LoVo (cell line): ENCODE results near the gene CRB3.

ENCODE experiments used
- DNase-seq: peaks from one replicate; pipeline ENCODE4 v3.0.0-alpha.2; 2016; ENCODE audit warnings: low spot score

CRB3 gene

DNA sequence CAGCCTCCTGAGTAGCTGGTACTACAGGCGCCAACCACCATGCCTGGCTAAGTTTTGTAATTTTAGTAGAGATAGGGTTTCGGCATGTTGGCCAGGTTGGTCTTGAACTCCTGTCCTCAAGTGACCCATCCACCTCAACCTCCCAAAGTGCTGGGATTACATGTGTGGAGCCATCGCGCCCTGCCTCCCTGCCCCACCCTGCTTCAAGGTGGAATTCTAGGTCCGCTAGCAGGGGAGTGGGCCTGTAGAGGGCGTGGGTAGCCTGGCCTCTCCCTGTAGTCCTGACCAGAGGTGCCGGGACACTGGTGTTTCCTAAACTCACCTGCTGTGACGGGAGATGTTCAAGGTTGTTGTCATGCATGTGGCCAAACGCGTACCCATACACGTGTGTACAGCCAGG is 30.9 kb upstream of the CRB3 start:
- no peak for DNase-seq

DNA sequence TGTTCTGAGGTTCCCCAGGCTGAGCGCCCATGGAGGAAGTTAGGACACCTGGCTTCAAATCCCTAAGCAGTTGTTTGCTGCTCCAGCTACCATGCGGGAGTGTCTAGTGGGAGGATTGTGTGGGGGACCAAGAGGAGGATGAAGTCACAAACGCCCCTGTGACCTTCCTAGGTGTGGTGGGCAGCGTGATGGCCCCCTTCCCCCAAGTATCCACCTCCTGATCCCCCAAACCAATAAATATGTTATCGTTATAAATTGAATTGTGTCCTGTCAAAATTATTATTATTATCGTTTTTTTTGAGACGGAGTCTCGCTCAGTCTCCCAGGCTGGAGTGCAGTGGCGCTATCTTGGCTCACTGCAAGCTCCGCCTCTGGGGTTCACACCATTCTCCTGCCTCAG is 30.4 kb upstream of the CRB3 start, which contains the start of gene SLC25A41:
Gene SLC25A41 (minus strand): TSS at position 101 of the 400 bp plus-strand sequence. CDS start 70 bp downstream, at position 31.
- no peak for DNase-seq

DNA sequence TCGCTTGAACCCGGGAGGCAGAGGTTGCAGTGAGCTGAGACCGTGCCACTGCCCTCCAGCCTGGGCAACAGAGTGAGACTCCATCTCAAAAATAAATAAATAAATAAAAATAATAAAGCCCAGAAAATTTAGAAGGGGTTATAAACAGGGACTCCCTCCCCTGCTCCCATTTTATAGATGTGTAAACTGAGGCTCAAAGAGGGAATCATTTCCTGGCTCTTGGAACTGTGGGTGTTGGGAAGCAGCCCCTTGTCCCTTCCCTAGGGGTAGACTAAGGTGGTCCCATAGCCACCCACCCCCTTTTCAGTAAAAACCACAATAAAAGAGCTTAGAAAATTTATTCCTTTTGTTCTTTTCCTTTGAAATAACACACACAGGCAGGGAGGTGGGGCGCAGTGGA is 24.3 kb upstream of the CRB3 start:
- DNase-seq: no peak

DNA sequence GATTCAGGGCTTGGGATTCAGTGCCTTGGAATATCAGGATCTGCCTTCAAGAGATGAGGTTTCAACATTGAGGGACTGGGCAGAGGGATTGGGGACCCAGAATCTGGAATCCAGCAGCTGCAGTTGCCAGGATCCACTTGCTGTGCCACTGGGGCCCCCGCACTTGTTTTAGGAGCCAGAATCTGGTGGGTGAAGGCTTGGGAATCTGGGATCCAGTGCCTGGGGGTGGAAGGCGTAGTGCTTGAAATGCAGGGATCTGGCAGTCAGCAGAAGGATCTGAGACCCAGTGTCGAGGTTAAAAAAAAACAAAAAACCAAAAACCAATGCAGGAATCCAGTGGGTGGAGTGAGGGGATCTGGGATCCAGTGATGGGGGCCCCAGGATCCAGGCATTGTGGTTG is 23.2 kb upstream of the CRB3 start:
- DNase-seq: no peak

DNA sequence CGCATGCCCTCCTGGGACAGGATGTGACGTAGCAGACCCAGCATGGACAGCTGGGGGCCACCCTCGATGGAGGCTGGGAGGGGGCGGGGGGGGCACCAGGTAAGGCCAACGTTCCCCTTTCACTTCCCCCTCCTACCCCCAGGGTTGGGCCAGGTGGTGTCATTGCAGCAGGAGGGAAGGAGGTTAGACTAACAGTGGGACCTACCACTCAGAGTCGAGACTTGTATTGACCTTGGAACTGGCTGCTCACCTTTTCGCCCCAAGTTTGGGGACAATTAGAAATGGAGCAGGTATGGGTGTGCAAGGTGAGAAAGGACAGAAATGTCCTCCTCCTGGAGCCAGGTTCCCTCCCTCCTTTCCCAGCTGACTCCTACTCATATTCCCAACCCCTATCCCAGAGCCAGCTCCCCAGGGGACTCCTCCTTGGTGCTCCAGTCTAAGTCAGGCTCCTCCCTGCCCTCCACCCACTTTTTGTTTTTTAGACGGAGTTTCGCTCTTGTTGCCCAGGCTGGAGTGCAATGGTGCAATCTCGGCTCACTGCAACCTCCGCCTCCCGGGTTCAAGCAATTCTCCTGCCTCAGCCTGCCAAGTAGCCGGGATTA is 21.9 kb upstream of the CRB3 start:
- no peak for DNase-seq

DNA sequence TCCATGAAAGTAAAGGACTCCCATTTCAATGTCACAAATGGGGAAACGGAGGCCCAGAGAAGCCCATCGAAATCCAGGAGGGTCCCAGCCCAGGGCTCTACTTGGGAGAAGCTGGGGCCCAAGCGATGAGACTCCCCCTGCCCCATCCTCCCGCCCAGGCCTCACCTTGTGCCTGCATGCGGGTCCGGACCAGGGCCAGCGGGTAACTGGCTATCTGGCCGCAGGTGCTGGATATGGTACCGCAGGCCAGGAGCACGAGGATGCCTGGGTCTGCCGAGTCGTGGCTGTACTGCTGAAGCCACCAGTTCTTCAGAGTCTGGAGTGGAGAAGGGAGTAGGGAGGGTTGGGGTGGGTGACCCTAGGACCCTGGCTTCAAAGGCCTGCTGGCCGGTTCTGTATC is 20.1 kb upstream of the CRB3 start:
- no peak for DNase-seq

DNA sequence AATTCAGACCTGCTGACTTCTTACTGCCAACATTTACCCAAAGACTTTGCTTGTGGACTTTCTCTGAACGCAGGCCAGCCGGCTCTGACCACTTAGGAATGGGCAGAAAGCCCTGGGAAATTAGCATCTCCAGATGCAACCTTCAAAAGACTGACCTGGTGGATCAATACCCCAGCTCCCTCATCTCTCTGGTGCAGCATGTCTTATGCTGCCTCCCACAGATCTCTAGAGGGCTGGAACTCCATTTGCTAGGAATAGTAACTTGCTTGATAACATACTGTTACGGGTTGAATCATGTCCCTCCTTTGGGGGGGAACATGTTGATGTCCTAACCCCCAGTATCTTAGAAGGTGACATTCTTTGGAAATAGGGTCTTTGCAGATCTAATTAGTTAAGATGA is 17.6 kb upstream of the CRB3 start:
- no peak for DNase-seq

DNA sequence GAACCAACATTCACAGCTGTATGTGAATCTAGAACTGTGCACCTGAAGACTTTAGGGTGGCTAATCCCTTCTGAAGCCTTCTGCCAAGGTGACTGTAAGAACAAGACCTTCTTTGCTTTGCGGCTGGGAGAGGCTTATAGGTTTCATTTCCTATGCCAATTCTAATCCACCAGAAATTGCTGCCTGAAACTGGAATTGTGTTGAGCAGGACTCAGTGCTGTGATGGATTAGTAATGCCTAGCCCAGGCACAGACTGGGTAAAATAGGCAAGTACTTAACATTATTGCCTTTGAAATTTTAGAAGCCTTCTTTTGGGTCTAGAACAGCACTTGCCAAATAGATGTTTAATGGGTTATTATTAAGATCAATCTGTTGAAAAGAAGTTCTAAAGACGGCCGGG is 16.0 kb upstream of the CRB3 start:
- DNase-seq: no peak

DNA sequence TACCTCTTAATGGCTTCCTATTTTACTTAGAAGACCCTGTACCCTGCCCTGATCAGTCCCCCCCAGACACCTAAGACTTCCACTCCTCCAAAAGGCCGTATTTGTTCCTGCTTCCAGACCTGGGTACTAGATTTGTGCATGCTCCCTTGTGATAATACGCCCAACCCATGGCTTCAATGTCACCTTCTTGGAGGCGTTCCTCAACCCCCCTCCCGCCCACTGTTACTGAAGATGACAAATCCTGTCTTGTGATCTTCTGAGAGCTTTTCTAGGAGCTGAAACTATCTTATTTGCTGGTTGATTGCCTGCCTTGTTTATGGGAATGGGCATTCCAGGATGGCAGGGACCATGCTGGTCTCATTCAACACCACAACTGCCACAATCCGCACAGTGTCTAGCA is 13.9 kb upstream of the CRB3 start:
- no peak for DNase-seq

DNA sequence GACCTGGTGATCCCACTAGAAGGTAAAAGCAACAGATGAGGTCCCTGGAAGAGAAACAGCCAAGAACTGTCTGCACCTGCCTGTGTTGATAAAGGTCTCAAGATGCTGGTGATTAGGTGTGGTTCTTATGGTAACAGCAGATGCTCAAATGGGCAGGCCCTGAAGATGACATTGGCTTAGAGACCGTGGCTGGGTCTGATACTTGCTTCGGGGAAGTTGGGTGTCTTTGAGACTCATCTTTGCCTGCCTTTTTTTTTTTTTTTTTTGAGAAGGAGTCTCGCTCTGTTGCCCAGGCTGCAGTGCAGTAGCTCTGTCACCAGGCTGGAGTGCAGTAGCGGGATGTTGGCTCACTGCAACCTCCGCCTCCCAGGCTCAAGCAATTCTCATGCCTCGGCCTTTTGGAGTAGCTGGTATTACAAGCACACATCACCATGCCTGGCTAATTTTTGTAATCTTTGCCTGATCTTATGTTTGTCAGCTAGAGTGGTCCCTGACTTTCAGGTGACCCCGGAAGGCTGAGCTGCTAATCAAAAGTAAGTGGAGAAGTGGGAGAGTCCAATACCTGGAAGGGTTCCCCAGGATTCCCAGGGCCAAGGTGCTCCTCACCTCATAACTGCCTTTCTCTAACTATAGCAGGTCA is 12.4 kb upstream of the CRB3 start:
- no peak for DNase-seq

DNA sequence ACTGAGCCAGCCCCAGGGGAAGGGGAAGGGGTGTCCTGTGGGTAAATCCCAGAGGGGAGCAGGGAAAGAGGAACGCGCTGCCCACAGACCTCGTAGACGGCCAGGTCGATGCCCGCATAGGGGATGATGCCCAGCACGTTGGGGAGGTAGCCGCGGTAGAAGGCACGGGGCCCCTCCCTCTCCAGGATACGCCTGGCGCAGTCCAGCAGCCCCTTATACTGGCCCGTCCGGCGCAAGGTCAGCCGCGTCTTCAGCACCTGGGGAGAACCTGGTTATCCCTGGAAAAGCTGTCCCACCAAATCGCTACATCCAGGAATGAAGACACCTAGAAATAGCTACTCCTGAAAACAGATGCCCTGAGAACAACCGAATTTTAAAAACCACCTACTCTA is 11.9 kb upstream of the CRB3 start:
- DNase-seq: no peak

DNA sequence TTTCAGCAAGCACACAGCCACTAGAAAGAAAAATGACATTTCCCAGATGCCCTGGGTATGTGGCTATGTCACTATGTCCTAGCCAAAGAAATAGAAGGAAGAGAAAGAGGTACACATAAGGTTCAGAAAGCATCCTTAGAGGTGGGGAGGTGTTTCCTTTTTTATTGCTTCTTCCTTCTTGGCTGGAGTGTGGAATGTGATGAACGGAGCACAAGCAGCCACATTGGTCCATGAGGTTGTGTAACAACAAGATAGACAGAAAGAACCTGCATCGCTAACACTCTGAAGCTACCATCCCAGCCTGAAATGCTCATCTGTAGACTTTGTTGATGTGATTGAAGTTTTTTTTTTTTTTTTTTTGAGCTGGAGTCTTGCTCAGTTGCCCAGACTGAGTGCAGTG is 11.2 kb upstream of the CRB3 start:
- DNase-seq: no peak

DNA sequence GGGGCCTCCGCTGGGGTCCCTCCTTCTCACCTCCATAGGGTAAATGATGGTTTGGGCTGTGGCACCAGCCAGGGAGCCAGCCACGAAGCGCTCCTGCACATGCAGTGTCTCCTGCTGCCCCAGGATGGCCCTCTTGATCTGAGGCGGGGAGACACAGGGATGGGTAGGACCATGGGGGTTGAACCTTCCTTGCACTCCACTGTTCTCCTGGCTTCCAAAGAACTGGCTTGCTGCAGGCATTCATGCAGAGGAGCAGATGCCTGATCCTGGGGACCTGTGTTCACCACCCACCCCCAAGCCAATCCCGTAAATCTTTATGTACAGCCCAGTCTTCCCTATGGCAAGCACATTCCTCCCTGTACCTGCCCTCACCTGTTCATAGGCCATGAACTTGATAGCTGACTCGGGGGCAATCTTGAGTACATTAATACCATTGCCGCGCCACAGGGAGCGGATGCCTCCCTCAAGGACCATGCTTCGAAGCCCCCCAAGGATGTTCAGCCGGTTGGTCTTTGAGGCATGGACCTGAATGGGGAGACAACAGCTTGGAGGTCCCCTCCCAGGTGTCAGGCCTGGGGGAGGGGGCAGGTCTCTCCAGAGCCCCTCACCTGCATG is 10.0 kb upstream of the CRB3 start:
- DNase-seq: no peak

DNA sequence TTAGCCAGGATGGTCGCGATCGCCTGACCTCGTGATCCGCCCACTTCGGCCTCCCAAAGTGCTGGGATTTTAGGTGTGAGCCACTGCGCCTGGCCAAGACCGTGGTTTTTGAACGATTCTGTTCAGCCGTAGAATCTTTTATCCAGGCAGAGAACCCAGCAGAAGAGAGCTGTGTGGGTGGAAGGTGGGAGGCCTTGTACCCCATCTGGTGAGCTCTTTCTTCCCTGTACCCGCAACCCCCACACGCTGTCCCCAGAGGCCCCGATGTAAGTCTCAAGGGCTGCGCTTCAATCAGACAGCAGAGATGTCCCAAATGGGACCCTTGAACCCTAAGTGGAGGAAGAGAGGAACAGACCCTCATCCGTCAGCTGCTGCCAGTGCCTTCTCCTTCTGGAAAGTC is 8.1 kb upstream of the CRB3 start:
- no peak for DNase-seq

DNA sequence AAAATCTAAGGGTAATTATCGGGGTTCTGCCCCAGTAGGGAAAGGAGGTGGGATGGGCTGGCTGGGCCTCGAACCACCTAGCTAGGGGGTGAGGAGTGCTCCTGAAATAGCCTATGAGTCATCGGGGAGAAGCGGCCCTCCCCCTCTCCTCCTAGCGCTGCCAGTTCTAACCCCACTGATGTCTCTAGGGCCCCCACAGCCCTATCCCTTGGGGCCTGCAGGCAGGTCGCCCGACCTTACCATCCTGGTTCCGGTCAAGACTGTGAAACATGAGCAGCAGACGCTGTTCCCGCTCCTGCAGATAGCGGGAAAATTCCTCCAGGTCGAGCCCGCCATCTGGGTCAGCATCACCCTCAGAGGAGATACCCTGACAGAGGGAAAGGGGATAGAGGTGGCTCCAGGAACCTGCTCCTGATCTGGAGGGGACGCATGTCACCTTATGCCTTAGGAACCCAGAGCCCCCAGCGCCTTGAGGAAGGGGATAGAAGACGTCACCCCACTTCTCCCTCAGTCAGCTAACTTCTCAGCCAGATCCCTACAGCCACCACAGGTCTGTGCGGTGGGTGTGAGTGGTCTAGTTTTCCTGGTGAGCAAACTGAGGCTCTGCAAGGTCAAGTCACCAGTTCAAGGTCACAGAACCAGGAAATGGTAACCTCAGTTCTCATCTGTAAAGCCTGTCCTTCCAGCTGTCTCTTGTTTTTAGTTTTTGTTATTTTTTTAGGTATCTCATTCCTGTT is 5.9 kb upstream of the CRB3 start:
- DNase-seq: no peak

DNA sequence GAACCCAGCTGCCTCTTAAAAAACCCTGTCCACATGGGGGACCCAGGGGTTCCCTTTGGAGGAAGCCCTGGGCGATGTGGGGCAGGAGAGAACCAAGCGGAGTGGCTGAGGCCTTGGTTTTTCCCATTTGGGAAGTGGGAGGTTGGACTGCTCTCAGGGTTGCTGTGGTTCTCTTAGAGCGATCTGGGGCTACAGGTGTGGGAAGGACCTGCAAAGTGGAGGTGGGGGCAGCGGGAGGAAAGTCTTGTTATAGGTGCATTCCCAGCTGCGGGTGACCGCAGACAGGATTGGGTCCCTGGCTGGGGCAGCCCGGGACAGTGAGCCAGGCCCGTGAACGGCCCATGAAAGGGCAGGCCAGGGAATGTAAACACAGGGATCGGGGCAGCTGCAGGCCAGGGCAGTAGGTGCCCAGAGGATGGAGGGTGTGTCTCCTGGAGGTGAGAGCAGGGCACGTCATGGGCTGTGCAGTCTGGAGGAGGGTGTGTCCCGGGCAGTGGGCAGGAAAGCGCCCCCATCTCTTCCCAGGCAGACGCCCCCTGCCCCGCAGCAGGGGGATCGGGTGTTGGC is 5.3 kb upstream of the CRB3 start:
- peak; percentile 13 for DNase-seq

DNA sequence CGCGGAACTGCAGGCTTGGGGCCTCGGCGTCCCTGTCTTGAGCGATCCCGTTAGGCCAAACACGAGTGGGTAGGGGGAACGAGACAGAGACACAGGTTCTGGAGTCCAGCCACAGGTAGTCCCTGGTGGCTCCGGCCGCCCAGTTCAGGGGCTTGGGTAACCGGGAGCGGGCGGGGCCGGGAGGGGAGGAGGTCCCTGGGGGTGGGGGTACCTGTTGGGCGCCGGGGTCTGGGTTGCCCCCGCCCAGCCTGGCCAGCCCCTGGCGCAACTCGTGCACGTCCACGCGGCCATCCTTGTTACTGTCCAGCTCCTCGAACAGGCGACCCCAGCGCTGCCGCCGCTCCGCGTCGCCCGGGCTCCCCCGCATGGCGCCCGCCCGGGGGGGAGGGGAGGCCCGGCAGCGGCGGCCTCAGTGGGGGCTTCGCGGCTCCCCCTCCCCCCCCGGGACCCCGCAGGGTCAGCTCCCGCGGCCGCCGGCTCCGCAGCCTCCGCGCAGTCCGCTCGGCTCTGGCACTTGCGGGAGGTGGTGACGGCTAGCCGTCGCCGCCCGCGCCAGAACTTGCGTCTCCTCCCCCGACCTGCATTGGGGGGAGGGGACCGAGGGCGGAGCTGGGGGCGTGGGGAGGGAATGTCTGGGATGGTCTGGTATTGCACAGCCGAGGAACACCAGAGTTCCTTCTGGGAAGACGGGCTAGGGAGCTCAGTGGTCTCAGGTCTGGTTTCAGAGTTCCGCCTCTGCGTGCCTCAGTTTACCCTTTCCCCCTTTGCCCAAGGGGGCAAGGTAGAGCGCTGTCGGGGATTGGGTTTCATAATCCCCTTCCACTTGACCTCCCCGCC is 4.6 kb upstream of the CRB3 start, which contains the start of gene SLC25A23:
Gene SLC25A23 (minus strand): TSS at position 531 of the 837 bp plus-strand sequence. CDS start 164 bp downstream, at position 367.
- peak; percentile 78 for DNase-seq

DNA sequence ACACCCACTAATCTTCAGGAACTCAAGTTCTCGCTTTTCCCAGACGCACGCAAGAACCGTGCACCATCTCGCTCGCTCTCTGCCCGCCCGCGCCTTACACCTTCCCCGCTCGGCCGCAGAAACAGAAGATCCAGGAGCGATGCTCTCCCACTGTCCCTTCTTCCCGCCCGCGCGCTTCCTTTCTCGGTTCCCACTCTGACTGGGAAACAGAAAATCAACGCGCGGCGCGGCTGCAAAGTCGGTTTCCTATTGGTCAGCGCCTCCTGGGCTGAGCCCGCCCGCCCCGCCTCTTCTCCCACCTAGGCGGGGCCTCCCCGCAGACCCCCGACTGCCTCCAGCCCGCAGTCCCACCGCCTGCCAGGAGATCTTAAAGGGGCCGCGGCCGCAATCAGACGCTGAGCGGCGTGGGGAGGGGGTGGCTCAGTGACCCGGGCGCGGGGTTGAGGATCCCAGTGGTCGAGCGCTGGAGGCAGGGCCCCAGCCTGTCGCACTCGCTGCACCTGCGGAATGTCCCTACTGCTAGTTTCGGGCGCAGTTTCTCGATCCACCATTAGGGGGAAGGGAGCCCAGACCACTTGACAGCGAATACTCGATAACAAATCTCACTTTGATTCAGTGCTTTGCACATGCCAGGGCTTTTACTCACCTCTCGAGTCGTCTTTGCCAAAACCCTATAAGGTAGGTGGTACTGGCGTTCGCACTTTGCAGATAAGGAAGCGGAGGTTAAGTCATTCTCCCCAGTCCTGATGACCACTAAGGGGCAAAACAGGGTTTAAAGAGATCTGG is 3.8 kb upstream of the CRB3 start:
- DNase-seq: peak; percentile 98

DNA sequence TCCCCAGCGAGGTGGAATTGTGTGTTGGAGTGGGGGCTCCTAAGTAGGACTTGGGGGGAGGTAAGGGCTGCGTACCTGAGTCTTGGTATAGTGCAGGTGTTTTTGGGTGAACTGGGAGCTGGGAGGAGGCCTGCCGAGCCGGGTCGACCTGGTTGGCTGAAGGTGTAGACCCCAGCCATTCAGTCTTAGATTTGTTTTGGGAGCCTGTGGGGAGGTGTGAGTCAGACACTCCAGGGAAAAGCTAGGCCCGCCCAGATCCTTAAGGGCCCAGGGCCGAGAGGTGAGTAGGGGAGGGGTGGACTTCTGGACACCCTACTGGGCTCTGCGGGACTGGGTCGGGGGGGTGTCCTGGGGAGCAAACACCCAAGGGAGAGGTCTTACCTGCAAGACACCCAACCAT is 935 bp downstream of the CRB3 start:
- no peak for DNase-seq

DNA sequence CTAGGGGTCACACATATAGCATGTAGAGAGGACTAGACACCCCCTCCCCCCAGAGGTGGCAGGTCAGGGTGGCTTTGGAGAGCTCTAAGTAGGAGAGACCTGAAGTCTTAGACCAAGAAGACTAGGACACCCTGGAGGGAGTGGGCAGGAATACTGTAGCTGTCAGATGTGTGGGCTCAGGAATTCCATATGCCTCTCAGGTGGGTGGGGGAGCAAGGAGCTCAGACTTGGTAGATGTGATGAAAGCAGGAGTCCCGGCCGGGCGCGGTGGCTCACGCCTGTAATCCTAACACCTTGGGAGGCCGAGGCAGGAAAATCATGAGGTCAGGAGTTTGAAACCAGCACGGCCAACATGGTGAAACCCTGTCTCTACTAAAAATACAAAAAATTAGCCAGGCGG is 1.6 kb downstream of the CRB3 start:
- no peak for DNase-seq
